ENCODE measurements around the gene TMEM108.

- TF ChIP-seq PBX3 (IDR thresholded peaks at IDR 0.05) (no peak), RAD21 (IDR thresholded peaks at IDR 0.05; ENCODE audit: low read length) (no peak), EP300 (IDR thresholded peaks at IDR 0.05; ENCODE audit: borderline replicate concordance in 1 of 2, low read depth in 1 of 2, low read length in 1 of 2) (no peak), CTCF (IDR thresholded peaks at IDR 0.05) (no peak), NFIC (IDR thresholded peaks at IDR 0.05; ENCODE audit: borderline replicate concordance) (no peak), EZH2phosphoT487 (IDR thresholded peaks at IDR 0.05; ENCODE audit: borderline replicate concordance, low read depth) (no peak), USF2 (IDR thresholded peaks at IDR 0.05; ENCODE audit: borderline replicate concordance, low read depth, low read length) (no peak), TAF1 (IDR thresholded peaks at IDR 0.05; ENCODE audit: borderline replicate concordance, low read depth, low read length) (no peak)
Measured at GRCh38 chr3:133115176-133115575, 77.0 kb downstream of the TMEM108 start.

Measured in SK-N-SH (cell line).